Activated CD4-positive, CD25-positive, alpha-beta regulatory T cell (primary cell): Measurements from ENCODE around the gene PCMT1.

Experiments used
- DNase-seq, 4 experiments: peaks; one replicate each; lab custom pipeline; 2025; lab: John Stamatoyannopoulos, UW

Gene PCMT1

GRCh38 chr6:149855040-149855654 lies 105.6 kb downstream of the PCMT1 start:
- DNase-seq = no peak

- DNase-seq = no peak
Observed at GRCh38 chr6:149855741-149856140, 106.2 kb downstream of the PCMT1 start.

GRCh38 chr6:149856256-149856994 lies 106.9 kb downstream of the PCMT1 start:
- no peak for DNase-seq

GRCh38 chr6:149857541-149857940 lies 108.0 kb downstream of the PCMT1 start:
- no peak for DNase-seq

- no peak for DNase-seq
Observed at GRCh38 chr6:149859368-149859767, 109.8 kb downstream of the PCMT1 start.

- no peak for DNase-seq
Observed at GRCh38 chr6:149859938-149860337, 110.4 kb downstream of the PCMT1 start.

- DNase-seq = no peak
Observed at GRCh38 chr6:149860513-149860833, 110.9 kb downstream of the PCMT1 start.
